Stomach smooth muscle (tissue), 2 donors: ENCODE data around the gene PPP1R26.
A peak's percentile ranks its signal among the peaks of the same experiment; 100 is the strongest.
"Not testable (repeated sequence)": the region's sequence is repeated elsewhere in the genome, so short reads cannot be mapped to it uniquely, and the experiment has no call there.

ENCODE experiments used
- H3K27ac ChIP-seq: one replicate; pipeline ENCODE4 v1.7.0; 2013; ENCODE audit warnings: mild to moderate bottlenecking, low read length, inconsistent platforms
- H3K27me3 ChIP-seq, 2 donors: one replicate each; pipeline ENCODE4 v1.7.0; 2013; ENCODE audit warnings: low read length in 2 of 2; ENCODE audit not compliant: insufficient read depth in 2 of 2, control insufficient read depth in 1 of 2
- H3K36me3 ChIP-seq, 2 donors: one replicate each; pipeline ENCODE4 v1.7.0; 2013; ENCODE audit warnings: low read length in 2 of 2; ENCODE audit not compliant: control insufficient read depth in 2 of 2, insufficient read depth in 2 of 2
- H3K4me1 ChIP-seq: one replicate; pipeline ENCODE4 v1.7.0; 2013; ENCODE audit warnings: low read length; ENCODE audit not compliant: control insufficient read depth, insufficient read depth
- H3K4me3 ChIP-seq, 2 donors: one replicate each; pipeline ENCODE4 v1.7.0; 2013; ENCODE audit warnings: low read length in 2 of 2
- H3K9ac ChIP-seq, 2 donors: one replicate each; pipeline ENCODE4 v1.7.0; 2013; ENCODE audit warnings: low read length in 2 of 2, mild to moderate bottlenecking in 1 of 2
- H3K9me3 ChIP-seq, 2 donors: one replicate each; pipeline ENCODE4 v1.7.0; 2013; ENCODE audit warnings: low read length in 2 of 2; ENCODE audit not compliant: control insufficient read depth in 2 of 2
- donor health status: healthy.
- donor health status: Pancreatic carcinoma.

PPP1R26 gene

GRCh38 chr9:135479469-135480052 is at the start of gene PPP1R26:
Gene PPP1R26, plus strand, starts transcription at chr9:135479782. Its CDS starts 4,729 bp downstream, at chr9:135484511.
- H3K36me3 ChIP-seq: peaks cover 0 to 3% of the 10 kb centered on the region in 2 donors
- no peak within 1 kb of the TSS for H3K27ac ChIP-seq
- H3K4me1 ChIP-seq: peaks cover 16% of the 10 kb centered on the region
- H3K9ac ChIP-seq: peak within 1 kb of the TSS; percentile 55 to 62
- H3K4me3 ChIP-seq: peak within 1 kb of the TSS; percentile 41 to 78
- H3K9me3 ChIP-seq: no peaks in the 10 kb centered on the region
- no peaks in the 10 kb centered on the region for H3K27me3 ChIP-seq

- Histone ChIP-seq H3K27ac (no peak overlapping the region), H3K27me3 (peaks cover 0 to 3% of the 10 kb centered on the region in 2 donors), H3K36me3 (no peaks in the 10 kb centered on the region), H3K4me1 (no peaks in the 10 kb centered on the region), H3K9me3 (no peaks in the 10 kb centered on the region), H3K4me3 (no peak overlapping the region), H3K9ac (no peak overlapping the region)
Observed at GRCh38 chr9:135437259-135437658, 42.3 kb upstream of the PPP1R26 start.

- not testable (repeated sequence) for H3K9me3 ChIP-seq, H3K27ac ChIP-seq, H3K4me1 ChIP-seq, H3K27me3 ChIP-seq, H3K9ac ChIP-seq, H3K36me3 ChIP-seq, H3K4me3 ChIP-seq
Observed at GRCh38 chr9:135437696-135438095, 41.9 kb upstream of the PPP1R26 start.

- H3K4me3 ChIP-seq, H3K27me3 ChIP-seq, H3K9ac ChIP-seq, H3K36me3 ChIP-seq, H3K4me1 ChIP-seq, H3K9me3 ChIP-seq, H3K27ac ChIP-seq: not testable (repeated sequence)
Observed at GRCh38 chr9:135438581-135439232, 40.9 kb upstream of the PPP1R26 start.

- H3K36me3 ChIP-seq, H3K9ac ChIP-seq, H3K4me3 ChIP-seq, H3K4me1 ChIP-seq, H3K9me3 ChIP-seq, H3K27ac ChIP-seq: not testable (repeated sequence)
- peaks cover 7 to 11% of the 10 kb centered on the region in 2 donors for H3K27me3 ChIP-seq
Observed at GRCh38 chr9:135439514-135439913, 40.1 kb upstream of the PPP1R26 start.

- no peaks in the 10 kb centered on the region for H3K4me1 ChIP-seq
- no peak overlapping the region for H3K27ac ChIP-seq
- H3K4me3 ChIP-seq: no peak overlapping the region
- H3K27me3 ChIP-seq: peaks cover 7 to 11% of the 10 kb centered on the region in 2 donors
- no peaks in the 10 kb centered on the region for H3K36me3 ChIP-seq
- no peaks in the 10 kb centered on the region for H3K9me3 ChIP-seq
- H3K9ac ChIP-seq: no peak overlapping the region
Observed at GRCh38 chr9:135439916-135440315, 39.7 kb upstream of the PPP1R26 start.

- Histone ChIP-seq H3K36me3 (no peaks in the 10 kb centered on the region), H3K27me3 (peaks cover 7 to 11% of the 10 kb centered on the region in 2 donors), H3K27ac (no peak overlapping the region), H3K4me3 (no peak overlapping the region), H3K9me3 (no peaks in the 10 kb centered on the region), H3K9ac (no peak overlapping the region), H3K4me1 (no peaks in the 10 kb centered on the region)
Observed at GRCh38 chr9:135440620-135441019, 39.0 kb upstream of the PPP1R26 start.

- not testable (repeated sequence) for H3K36me3 ChIP-seq, H3K9me3 ChIP-seq, H3K27ac ChIP-seq, H3K4me1 ChIP-seq, H3K4me3 ChIP-seq, H3K9ac ChIP-seq
- peaks cover 7 to 11% of the 10 kb centered on the region in 2 donors for H3K27me3 ChIP-seq
Observed at GRCh38 chr9:135441105-135442071, 38.2 kb upstream of the PPP1R26 start.

- no peaks in the 10 kb centered on the region for H3K9me3 ChIP-seq
- H3K9ac ChIP-seq: no peak overlapping the region
- H3K36me3 ChIP-seq: no peaks in the 10 kb centered on the region
- no peak overlapping the region for H3K27ac ChIP-seq
- no peaks in the 10 kb centered on the region for H3K4me1 ChIP-seq
- no peak overlapping the region for H3K4me3 ChIP-seq
- H3K27me3 ChIP-seq: peaks cover 7 to 11% of the 10 kb centered on the region in 2 donors
Observed at GRCh38 chr9:135442075-135442474, 37.5 kb upstream of the PPP1R26 start.

- Histone ChIP-seq H3K9ac (no peak overlapping the region), H3K9me3 (no peaks in the 10 kb centered on the region), H3K36me3 (no peaks in the 10 kb centered on the region), H3K27ac (no peak overlapping the region), H3K4me3 (no peak overlapping the region), H3K4me1 (no peaks in the 10 kb centered on the region), H3K27me3 (peaks cover 12 to 17% of the 10 kb centered on the region in 2 donors)
Observed at GRCh38 chr9:135443797-135444425, 35.7 kb upstream of the PPP1R26 start.
